Astrocyte (in vitro differentiated cells and primary cell): Measurements from ENCODE around the gene APIP.

Experiments used
- EZH2 ChIP-seq: IDR thresholded peaks from 2 replicates; pipeline ENCODE4 v1.6.1; 2012; ENCODE audit warnings: mild to moderate bottlenecking, low read length, inconsistent platforms; ENCODE audit not compliant: insufficient read depth
- TF ChIP-seq, protein P1 (sequence below): IDR thresholded peaks from 2 replicates; pipeline ENCODE4 v1.5.1; 2011; ENCODE audit warnings: low read depth, mild to moderate bottlenecking, inconsistent platforms, low read length, moderate library complexity; ENCODE audit not compliant: insufficient read depth

DNA sequence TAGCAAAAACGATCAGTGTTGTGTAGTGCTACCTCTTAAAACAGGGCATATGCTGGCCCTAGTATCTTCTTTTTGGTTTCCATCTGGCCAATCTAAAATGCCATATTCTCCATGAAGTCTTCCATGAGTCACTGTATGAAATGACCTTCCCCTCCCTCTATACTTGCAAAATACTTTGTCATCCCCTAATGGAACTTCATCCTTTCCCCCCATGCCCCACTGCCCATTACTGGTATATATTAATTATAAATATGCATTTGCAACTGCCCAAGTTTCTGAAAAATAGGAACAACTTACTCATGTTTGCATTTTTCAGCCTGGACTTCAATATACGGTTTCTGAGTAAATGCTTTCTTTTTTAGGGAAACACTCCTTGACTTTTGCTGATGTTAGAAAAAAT, 4.5 kb downstream of the APIP start:
- TF ChIP-seq, protein P1, sequence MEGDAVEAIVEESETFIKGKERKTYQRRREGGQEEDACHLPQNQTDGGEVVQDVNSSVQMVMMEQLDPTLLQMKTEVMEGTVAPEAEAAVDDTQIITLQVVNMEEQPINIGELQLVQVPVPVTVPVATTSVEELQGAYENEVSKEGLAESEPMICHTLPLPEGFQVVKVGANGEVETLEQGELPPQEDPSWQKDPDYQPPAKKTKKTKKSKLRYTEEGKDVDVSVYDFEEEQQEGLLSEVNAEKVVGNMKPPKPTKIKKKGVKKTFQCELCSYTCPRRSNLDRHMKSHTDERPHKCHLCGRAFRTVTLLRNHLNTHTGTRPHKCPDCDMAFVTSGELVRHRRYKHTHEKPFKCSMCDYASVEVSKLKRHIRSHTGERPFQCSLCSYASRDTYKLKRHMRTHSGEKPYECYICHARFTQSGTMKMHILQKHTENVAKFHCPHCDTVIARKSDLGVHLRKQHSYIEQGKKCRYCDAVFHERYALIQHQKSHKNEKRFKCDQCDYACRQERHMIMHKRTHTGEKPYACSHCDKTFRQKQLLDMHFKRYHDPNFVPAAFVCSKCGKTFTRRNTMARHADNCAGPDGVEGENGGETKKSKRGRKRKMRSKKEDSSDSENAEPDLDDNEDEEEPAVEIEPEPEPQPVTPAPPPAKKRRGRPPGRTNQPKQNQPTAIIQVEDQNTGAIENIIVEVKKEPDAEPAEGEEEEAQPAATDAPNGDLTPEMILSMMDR, result no peak
- no peak for TF ChIP-seq EZH2
